OCI-LY3 (cell line): ENCODE results near the gene ZNF165.
A peak's percentile ranks its signal among the peaks of the same experiment; 100 is the strongest.
"Not testable (repeated sequence)": the region's sequence is repeated elsewhere in the genome, so short reads cannot be mapped to it uniquely, and the experiment has no call there.

Source experiments
- H2AFZ ChIP-seq: fragments of 200-600, 300-600 bp; shearing (Covaris generic); 2 replicates; pipeline ENCODE4 v1.6.0; 2014; ENCODE audit warnings: antibody characterized with exemption, low read depth, low read length
- H3K27ac ChIP-seq: fragments of 200-600, 300-600 bp; sonication (generic); 2 replicates; pipeline ENCODE4 v1.5.1; 2014; ENCODE audit warnings: mild to moderate bottlenecking, low read length, moderate library complexity, mixed read lengths
- H3K27me3 ChIP-seq: fragments of 200-600, 300-600 bp; sonication (generic); 2 replicates; pipeline ENCODE4 v1.6.1; 2014; ENCODE audit warnings: low read depth, low read length, mixed read lengths
- H3K36me3 ChIP-seq: fragments of 200-600, 300-600 bp; sonication (generic); replicated peaks from 2 replicates; pipeline ENCODE3; 2014; ENCODE audit warnings: low read depth, low read length, mixed read lengths
- H3K4me1 ChIP-seq: fragments of 300-600, 200-600 bp; sonication (generic); 2 replicates; pipeline ENCODE4 v1.6.1; 2014; ENCODE audit warnings: low read length, mixed read lengths
- H3K4me2 ChIP-seq: fragments of 200-600, 300-600 bp; sonication (generic); 2 replicates; pipeline ENCODE4 v1.6.1; 2014; ENCODE audit warnings: low read length, mixed read lengths
- H3K4me3 ChIP-seq: fragments of 300-600, 200-600 bp; sonication (generic); 2 replicates; pipeline ENCODE4 v1.5.1; 2014; ENCODE audit warnings: antibody characterized with exemption, mild to moderate bottlenecking, low read length, moderate library complexity
- H3K79me2 ChIP-seq: fragments of 300-600, 200-600 bp; shearing (Covaris generic); 2 replicates; pipeline ENCODE4 v1.6.1; 2014; ENCODE audit warnings: mild to moderate bottlenecking, low read length, mixed read lengths
- H3K9ac ChIP-seq: fragments of 300-600, 200-600 bp; shearing (Covaris generic); 2 replicates; pipeline ENCODE4 v1.6.0; 2014; ENCODE audit warnings: mild to moderate bottlenecking, low read length, moderate library complexity
- H3K9me3 ChIP-seq: fragments of 200-600, 300-600 bp; shearing (Covaris generic); 2 replicates; pipeline ENCODE4 v1.6.1; 2014; ENCODE audit warnings: low read length, mixed read lengths; ENCODE audit not compliant: insufficient read depth
- H4K20me1 ChIP-seq: fragments of 200-600, 300-600 bp; sonication (generic); 2 replicates; pipeline ENCODE4 v1.6.1; 2016; ENCODE audit warnings: low read length, mixed read lengths; ENCODE audit not compliant: insufficient read depth
- EZH2phosphoT487 ChIP-seq: fragments of 200-600 bp; shearing (Covaris generic); IDR thresholded peaks from 2 replicates; pipeline ENCODE4 v1.6.1; 2018; ENCODE audit warnings: antibody characterized with exemption, mixed run types, low read depth
- TF ChIP-seq, protein P1 (sequence below): fragments of 200-600, 300-600 bp; sonication (generic); IDR thresholded peaks from 2 replicates; pipeline ENCODE4 v1.5.1; 2014; ENCODE audit warnings: antibody characterized with exemption, low read length, low read depth

Gene ZNF165

GRCh38 chr6:28082939-28083338 is 2.6 kb downstream of the ZNF165 start:
- peaks cover 31% of the 10 kb centered on the region for H3K4me1 ChIP-seq
- H3K36me3 ChIP-seq, result peaks cover 33% of the 10 kb centered on the region
- H3K4me2 ChIP-seq, result peak overlapping the region; percentile 10
- TF ChIP-seq, protein P1, sequence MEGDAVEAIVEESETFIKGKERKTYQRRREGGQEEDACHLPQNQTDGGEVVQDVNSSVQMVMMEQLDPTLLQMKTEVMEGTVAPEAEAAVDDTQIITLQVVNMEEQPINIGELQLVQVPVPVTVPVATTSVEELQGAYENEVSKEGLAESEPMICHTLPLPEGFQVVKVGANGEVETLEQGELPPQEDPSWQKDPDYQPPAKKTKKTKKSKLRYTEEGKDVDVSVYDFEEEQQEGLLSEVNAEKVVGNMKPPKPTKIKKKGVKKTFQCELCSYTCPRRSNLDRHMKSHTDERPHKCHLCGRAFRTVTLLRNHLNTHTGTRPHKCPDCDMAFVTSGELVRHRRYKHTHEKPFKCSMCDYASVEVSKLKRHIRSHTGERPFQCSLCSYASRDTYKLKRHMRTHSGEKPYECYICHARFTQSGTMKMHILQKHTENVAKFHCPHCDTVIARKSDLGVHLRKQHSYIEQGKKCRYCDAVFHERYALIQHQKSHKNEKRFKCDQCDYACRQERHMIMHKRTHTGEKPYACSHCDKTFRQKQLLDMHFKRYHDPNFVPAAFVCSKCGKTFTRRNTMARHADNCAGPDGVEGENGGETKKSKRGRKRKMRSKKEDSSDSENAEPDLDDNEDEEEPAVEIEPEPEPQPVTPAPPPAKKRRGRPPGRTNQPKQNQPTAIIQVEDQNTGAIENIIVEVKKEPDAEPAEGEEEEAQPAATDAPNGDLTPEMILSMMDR, result no peak
- TF ChIP-seq EZH2phosphoT487, result no peak
- H2AFZ ChIP-seq, result no peak overlapping the region
- H3K9ac ChIP-seq, result no peak overlapping the region; the same call in 1 of the 2 replicates
- peak overlapping the region; percentile 97 for H3K27ac ChIP-seq
- H3K4me3 ChIP-seq, result 0 out of 2 replicates have a peak overlapping the region, but pooled peaks have one; percentile 13
- no peaks in the 10 kb centered on the region for H3K27me3 ChIP-seq
- peaks cover 10% of the 10 kb centered on the region; the same call in 1 of the 2 replicates for H3K9me3 ChIP-seq
- no peaks in the 10 kb centered on the region for H4K20me1 ChIP-seq
- H3K79me2 ChIP-seq, result no peaks in the 10 kb centered on the region

- no peak overlapping the region for H3K27ac ChIP-seq
- peaks cover 60% of the 10 kb centered on the region for H3K36me3 ChIP-seq
- no peak overlapping the region for H3K4me3 ChIP-seq
- no peaks in the 10 kb centered on the region for H3K4me1 ChIP-seq
- no peak overlapping the region for H3K9ac ChIP-seq
- H3K9me3 ChIP-seq, result peaks cover 7% of the 10 kb centered on the region; the same call in 1 of the 2 replicates
- no peak for TF ChIP-seq EZH2phosphoT487
- H3K4me2 ChIP-seq, result no peak overlapping the region
- no peaks in the 10 kb centered on the region for H4K20me1 ChIP-seq
- H3K79me2 ChIP-seq, result no peaks in the 10 kb centered on the region
- no peaks in the 10 kb centered on the region for H3K27me3 ChIP-seq
- H2AFZ ChIP-seq, result no peak overlapping the region
These were observed 8.7 kb downstream of the ZNF165 start for GRCh38 chr6:28089054-28089453.

DNA sequence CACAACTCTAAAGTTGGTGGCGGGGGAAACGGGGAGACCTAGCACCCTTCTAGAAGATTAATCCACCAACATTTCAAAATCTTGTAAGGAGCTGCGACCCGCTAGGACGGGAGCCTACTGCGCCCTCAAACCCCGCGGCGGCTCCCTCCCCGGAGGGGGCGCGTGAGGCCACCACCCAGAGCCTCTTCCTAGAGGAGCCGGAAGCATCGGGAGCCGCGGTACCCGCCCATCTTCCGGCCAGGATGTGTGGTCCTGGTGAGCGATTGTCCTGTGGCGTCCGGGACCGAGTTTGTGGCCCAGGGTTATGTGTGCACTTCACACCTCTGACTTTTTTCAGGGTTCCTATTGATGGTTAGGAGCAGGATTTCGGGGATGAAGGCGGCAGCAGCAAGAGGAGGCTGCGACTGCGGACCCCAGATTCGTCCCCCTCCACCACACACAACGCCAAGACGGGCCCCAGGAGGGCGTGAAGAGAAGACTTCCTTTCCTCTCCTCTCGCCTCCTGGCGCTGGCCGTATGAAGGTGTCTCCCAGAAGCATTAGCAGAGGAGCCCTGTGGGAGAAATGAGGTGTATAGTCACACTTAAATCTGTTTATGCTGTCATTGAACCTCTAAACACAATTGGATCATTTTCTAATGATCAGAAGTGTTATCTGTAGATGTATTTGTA is 10.7 kb downstream of the ZNF165 start:
- Histone ChIP-seq H3K9ac (no peak overlapping the region), H3K4me2 (no peak overlapping the region), H4K20me1 (no peaks in the 10 kb centered on the region), H3K4me1 (no peaks in the 10 kb centered on the region), H3K79me2 (no peaks in the 10 kb centered on the region), H2AFZ (no peak overlapping the region), H3K4me3 (no peak overlapping the region), H3K27me3 (no peaks in the 10 kb centered on the region), H3K36me3 (peaks cover 50% of the 10 kb centered on the region), H3K9me3 (peaks cover 6% of the 10 kb centered on the region; the same call in 1 of the 2 replicates), H3K27ac (no peak overlapping the region)
- no peak for TF ChIP-seq EZH2phosphoT487
- TF ChIP-seq, protein P1, result no peak

DNA sequence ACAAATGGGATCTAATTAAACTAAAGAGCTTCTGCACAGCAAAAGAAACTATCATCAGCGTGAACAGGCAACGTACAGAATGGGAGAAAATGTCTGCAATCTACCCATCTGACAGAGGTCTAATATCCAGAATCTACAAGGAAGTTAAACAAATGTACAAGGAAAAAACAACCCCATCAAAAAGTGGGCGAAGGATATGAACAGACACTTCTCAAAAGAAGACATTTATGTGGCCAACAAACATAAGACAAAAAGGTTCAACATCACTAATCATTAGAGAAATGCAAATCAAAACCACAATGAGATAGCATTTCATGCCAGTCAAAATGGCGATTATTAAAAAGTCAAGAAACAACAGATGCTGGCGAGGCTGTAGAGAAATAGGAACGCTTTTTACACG is 21.9 kb downstream of the ZNF165 start:
- not testable (repeated sequence) for H3K4me2 ChIP-seq, H4K20me1 ChIP-seq, H3K27ac ChIP-seq, H3K9me3 ChIP-seq, H3K27me3 ChIP-seq, H3K36me3 ChIP-seq, H3K79me2 ChIP-seq, H2AFZ ChIP-seq, H3K9ac ChIP-seq, H3K4me3 ChIP-seq
- peaks cover 11% of the 10 kb centered on the region; the same call in 1 of the 2 replicates for H3K4me1 ChIP-seq

DNA sequence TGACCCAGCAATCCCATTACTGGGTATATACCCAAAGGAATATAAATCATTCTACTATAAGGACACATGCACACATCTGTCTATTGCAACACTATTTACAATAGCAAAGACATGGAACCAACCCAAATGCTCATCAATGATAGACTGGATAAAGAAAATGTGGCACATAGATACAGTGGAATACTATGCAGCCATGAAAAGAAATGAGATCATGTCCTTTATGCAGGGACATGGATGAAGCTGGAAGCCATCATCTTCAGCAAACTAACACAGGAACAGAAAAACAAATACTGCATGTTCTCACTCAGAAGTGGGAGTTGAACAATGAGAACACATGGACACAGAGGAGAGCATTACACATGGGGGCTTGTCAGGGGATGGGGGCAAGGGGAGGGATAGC is 22.3 kb downstream of the ZNF165 start:
- not testable (repeated sequence) for H3K4me3 ChIP-seq, H3K36me3 ChIP-seq, H3K4me2 ChIP-seq, H3K9me3 ChIP-seq, H3K9ac ChIP-seq, H3K27me3 ChIP-seq, H3K79me2 ChIP-seq, H3K27ac ChIP-seq, H2AFZ ChIP-seq, H4K20me1 ChIP-seq
- peaks cover 11% of the 10 kb centered on the region; the same call in 1 of the 2 replicates for H3K4me1 ChIP-seq
